ENCODE data around the gene PPP1R37. TPM values are rescaled to one million over a fixed set of nuclear protein-coding genes. Genes with fewer than 3 reads are reported as not detected.
"Not testable (repeated sequence)": the region's sequence is repeated elsewhere in the genome, so short reads cannot be mapped to it uniquely, and the experiment has no call there.

The PPP1R37 gene
- total and polyA plus RNA-seq, 2 experiments from 2014 or later = 11.8 to 51.8 TPM

GRCh38 chr19:45117167-45117594 lies 24.2 kb downstream of the PPP1R37 start:
- Histone ChIP-seq H3K36me3 (no peaks in the 10 kb centered on the region), H3K4me3 (no peak overlapping the region), H3K4me1 (ENCODE audit: low read depth) (peaks cover 9% of the 10 kb centered on the region), H3K9me3 (ENCODE audit: low read depth) (no peaks in the 10 kb centered on the region), H3K27me3 (no peaks in the 10 kb centered on the region), H3K27ac (peak overlapping the region; percentile 67)
- peak; percentile 22 to 67 for DNase-seq (ENCODE audit: low read depth in 1 of 2, low spot score in 1 of 2)
- TF ChIP-seq CTCF (IDR thresholded peaks at IDR 0.05; ENCODE audit: low read depth, low read length) = no peak

- Histone ChIP-seq H3K27me3 (no peaks in the 10 kb centered on the region), H3K27ac (peak overlapping the region; percentile 67), H3K9me3 (ENCODE audit: low read depth) (no peaks in the 10 kb centered on the region), H3K4me1 (ENCODE audit: low read depth) (peaks cover 9% of the 10 kb centered on the region), H3K4me3 (no peak overlapping the region), H3K36me3 (no peaks in the 10 kb centered on the region)
- TF ChIP-seq CTCF (IDR thresholded peaks at IDR 0.05; ENCODE audit: low read depth, low read length) = no peak
- DNase-seq (ENCODE audit: low read depth in 1 of 2, low spot score in 1 of 2) = no peak
Observed at GRCh38 chr19:45117671-45118070, 24.7 kb downstream of the PPP1R37 start.

GRCh38 chr19:45118106-45118505 lies 25.1 kb downstream of the PPP1R37 start:
- peaks cover 9% of the 10 kb centered on the region for H3K4me1 ChIP-seq (ENCODE audit: low read depth)
- DNase-seq (ENCODE audit: low read depth in 1 of 2, low spot score in 1 of 2) = no peak
- TF ChIP-seq CTCF (IDR thresholded peaks at IDR 0.05; ENCODE audit: low read depth, low read length) = no peak

GRCh38 chr19:45118591-45119355 lies 25.8 kb downstream of the PPP1R37 start:
- H3K4me3 ChIP-seq; H3K9me3 ChIP-seq (ENCODE audit: low read depth); H3K4me1 ChIP-seq (ENCODE audit: low read depth); H3K36me3 ChIP-seq; H3K27ac ChIP-seq; H3K27me3 ChIP-seq; DNase-seq (ENCODE audit: low read depth in 1 of 2, low spot score in 1 of 2): not testable (repeated sequence)

More at GRCh38 chr19:45118106-45118505, 25.1 kb downstream of the PPP1R37 start:
- no peaks in the 10 kb centered on the region for H3K36me3 ChIP-seq
- H3K27me3 ChIP-seq = no peaks in the 10 kb centered on the region
- peak overlapping the region; percentile 67 for H3K27ac ChIP-seq
- H3K4me3 ChIP-seq = no peak overlapping the region
- H3K9me3 ChIP-seq (ENCODE audit: low read depth) = no peaks in the 10 kb centered on the region

- peaks cover 9% of the 10 kb centered on the region for H3K4me1 ChIP-seq (ENCODE audit: low read depth)
Observed at GRCh38 chr19:45119582-45119981, 26.6 kb downstream of the PPP1R37 start.

More at GRCh38 chr19:45119582-45119981, 26.6 kb downstream of the PPP1R37 start:
- DNase-seq (ENCODE audit: low read depth in 1 of 2, low spot score in 1 of 2) = no peak
- H3K27ac ChIP-seq = no peak overlapping the region
- no peaks in the 10 kb centered on the region for H3K36me3 ChIP-seq
- no peak for TF ChIP-seq CTCF (IDR thresholded peaks at IDR 0.05; ENCODE audit: low read depth, low read length)
- H3K27me3 ChIP-seq = no peaks in the 10 kb centered on the region
- no peak overlapping the region for H3K4me3 ChIP-seq
- H3K9me3 ChIP-seq (ENCODE audit: low read depth) = no peaks in the 10 kb centered on the region

Measured in cardiac muscle cell (in vitro differentiated cells and primary cell).